NCI-H1105 treated with DMSO at 0.1 percent for 48 hours (cell line): ENCODE measurements around the gene GOLPH3L.
"Not testable (repeated sequence)": the region's sequence is repeated elsewhere in the genome, so short reads cannot be mapped to it uniquely, and the experiment has no call there.

Experiments used
- DNase-seq: peaks from one replicate; lab custom pipeline; 2025; lab: John Stamatoyannopoulos, UW

GOLPH3L gene

DNA sequence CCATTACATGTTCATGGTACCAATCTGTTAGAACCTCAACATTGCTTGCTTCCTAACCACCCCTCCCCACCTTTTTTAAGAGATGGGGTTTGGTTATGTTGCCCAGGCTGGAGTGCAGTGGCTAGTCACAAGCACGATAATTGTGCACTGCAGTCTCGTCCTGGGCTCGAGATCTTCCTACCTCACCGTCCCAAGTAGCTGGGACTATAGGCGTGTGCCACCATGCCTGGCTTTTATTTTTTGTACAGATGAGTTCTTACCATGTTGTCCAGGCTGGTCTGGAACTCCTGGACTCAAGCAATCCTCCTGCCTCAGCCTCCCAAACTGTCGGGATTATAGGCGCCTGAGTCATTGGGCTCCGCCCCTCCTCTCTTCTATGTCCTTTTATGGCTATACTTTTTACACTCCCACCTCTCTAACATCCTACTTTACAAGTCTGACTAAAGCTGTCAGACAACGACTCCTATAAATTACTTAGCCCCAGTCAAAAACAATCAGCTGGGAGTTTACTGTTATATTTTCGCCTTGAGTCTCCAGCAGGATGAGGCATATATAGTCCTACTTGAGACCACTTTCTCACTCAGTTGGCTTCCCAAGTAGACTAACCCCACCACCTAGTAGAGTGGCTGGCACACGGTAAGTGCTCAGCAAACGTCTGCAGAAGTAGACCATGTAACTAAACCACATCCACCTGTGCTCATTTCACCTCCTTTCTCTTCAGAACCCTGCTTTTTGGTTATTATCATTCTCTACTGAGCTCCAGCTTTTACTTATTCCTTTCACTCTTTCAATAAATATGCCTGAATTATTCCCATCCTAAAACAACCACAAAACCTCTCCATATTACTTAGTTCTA lies 81.4 kb downstream of the GOLPH3L start:
- DNase-seq, result no peak

DNA sequence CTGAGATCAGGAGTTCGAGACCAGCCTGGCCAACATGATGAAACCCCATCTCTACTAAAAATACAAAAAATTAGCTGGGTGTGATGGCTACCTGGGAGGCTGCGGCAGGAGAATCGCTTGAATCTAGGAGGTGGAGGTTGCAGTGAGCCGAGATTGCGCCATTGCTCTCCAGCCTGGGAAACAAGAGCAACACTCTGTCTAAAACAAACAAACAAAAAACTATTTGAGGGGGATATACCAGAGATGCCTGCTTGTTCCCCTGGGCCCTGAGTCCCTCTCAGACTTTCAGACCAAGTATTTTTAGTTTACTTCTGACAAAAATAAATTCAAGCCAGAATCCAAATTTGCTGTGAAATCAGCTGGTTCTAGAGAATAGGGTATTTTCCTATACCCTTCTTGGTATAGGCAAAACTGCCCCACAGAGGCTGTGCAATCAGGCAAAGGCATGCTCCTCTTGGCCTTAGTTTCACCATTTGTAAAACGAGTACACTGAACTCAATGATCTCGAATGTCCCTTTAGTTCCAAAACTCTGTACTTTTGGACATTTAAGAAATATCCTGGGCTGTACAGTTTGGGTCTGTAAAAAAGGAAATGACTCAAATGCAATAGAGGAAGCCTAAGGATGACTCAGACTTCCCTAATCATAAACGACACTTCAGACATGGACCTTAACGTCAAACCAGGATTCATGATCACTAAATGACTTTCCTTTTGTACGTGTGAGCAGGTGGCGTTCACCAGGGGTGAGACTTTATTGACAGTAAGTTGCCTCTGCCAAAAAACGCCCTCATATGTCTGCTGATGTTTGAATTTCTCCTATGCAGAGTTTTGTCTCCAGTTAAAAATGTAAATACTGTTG lies 83.7 kb downstream of the GOLPH3L start:
- peak; percentile 4 for DNase-seq

GRCh38 chr1:150612014-150612345 lies 85.0 kb downstream of the GOLPH3L start:
- no peak for DNase-seq

- no peak for DNase-seq
These were observed 86.4 kb downstream of the GOLPH3L start for GRCh38 chr1:150610576-150610975.

- DNase-seq, result no peak
These were observed 87.2 kb downstream of the GOLPH3L start for GRCh38 chr1:150609732-150610131.

DNA sequence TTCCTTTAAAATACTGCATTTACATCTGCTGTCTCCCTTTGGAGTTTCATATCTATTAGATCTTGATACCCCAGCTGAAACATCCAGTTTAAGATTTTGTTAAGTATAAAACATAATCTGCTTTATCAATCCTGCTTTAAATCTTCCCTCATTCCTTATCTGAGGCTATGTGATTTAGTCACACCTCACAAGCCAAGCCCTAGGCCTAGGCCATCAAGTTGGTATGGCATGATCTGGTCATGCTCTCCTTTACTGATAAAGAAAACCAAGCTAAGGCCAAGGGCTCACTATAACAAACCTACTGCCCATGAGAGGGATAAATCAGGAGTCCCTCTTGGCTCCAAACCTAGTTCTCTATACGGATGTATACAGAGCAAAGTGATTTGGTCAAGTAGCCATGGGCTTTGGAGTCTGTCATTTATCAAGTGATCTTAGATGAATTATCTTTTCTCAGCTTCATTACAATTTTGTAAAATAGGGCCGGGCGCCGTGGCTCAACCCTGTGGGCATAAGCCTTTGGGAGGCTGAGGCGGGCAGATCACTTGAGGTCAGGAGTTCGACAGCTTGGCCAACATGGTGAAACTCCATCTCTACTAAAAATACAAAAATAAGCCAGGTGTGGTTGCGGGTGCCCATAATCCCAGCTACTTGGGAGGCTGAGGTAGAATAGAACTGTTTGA lies 90.4 kb downstream of the GOLPH3L start:
- DNase-seq, result no peak

DNA sequence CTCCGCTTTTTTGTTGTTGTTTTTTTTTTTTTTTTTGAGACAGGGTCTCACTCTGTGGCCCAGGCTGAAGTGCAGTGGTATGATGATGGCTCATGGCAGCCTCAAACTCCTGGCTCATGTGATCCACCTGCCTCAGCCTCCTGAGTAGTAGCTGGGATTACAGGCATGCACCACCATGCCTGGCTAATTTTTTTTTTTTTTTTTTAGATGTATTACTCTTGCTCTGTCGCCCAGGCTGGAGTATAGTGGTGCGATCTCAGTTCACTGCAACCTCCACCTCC lies 91.6 kb downstream of the GOLPH3L start:
- not testable (repeated sequence) for DNase-seq

DNA sequence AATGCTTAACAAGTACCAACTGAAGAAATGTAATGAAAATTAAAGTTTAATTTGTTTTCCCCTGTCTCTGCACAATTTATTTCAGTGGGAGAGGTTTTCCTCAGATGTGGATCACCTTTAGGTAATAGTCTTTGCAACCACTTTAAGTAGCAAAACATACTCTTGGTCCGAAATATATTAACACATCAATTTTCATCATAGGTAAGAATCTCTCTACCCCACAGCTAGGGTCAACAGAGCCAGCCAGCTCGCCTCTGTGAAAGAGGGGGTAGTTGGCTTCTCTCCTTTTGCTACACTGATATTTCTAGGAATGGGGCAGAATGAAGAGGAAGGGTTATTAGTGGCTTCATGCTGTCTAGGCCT lies 92.7 kb downstream of the GOLPH3L start:
- DNase-seq, result no peak

DNA sequence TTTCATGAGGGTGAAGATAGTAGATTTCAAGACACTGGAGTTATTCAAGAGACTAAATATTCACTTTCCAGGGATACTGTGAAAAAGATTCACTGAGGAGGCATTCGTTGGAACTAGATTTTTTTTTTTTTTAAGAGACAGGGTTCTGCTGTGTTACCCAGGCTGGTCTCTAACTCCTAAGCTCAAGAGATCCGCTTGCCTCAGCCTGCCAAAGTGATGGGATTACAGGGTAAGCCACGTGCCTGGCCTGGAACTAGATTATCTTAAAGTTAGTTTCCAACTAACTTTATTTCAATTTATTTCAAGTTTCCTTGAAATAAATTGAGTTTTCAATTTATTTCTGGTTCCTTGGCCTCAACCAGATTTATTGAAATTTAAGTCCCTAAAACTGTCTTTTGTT lies 93.2 kb downstream of the GOLPH3L start:
- DNase-seq, result no peak

- not testable (repeated sequence) for DNase-seq
These were observed 94.6 kb downstream of the GOLPH3L start for GRCh38 chr1:150602372-150602771.

- DNase-seq, result no peak
These were observed 95.4 kb downstream of the GOLPH3L start for GRCh38 chr1:150601540-150601939.

DNA sequence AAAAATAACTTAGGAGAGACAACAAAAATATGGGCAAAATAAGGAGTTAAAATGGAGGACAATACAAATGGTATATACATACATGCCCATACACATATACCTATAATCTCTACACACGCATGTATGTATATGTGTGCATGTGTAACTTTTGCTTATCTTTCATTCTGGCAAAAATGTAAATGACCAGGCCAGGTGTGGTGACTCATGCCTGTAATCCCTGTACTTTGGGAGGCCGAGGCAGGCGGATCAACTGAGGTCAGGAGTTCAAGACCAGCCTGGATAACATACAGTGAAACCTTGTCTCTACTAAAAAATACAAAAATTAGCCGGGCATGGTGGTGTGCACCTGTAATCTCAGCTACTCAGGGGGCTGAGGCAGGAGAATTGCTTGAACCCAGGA lies 98.6 kb downstream of the GOLPH3L start:
- not testable (repeated sequence) for DNase-seq

DNA sequence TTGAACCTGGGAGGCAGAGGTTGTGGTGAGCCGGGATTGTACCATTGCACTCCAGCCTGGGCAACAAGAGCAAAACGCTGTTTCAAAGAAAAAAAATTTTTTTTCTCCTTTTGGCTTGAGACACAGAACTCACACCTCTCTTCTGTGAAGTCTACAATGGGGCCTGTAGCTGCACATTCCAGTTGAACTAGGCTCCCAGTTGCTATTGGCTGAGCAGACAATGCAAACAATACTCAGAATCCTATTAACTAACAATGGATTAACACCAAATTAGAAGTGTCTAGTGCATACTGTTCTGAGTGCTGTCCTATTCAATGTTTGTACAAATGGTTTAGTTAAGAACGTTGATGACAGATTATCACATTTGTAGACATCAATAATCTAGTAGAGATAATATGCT lies 100.0 kb downstream of the GOLPH3L start:
- no peak for DNase-seq
